H9 (cell line): ENCODE measurements around the gene DUSP14. TPM values are rescaled to one million over a fixed set of nuclear protein-coding genes. Genes with fewer than 3 reads are reported as not detected.
"Not testable (repeated sequence)": the region's sequence is repeated elsewhere in the genome, so short reads cannot be mapped to it uniquely, and the experiment has no call there.

ENCODE experiments used
- DNase-seq: peaks from one replicate; pipeline ENCODE4 v3.0.0-alpha.2; 2017
- H2AFZ ChIP-seq: one replicate; pipeline ENCODE4 v1.6.1; 2013; ENCODE audit warnings: mild to moderate bottlenecking, low read length, control low read depth, moderate library complexity
- H2AK5ac ChIP-seq: 2 replicates; pipeline ENCODE4 v1.6.1; 2013; ENCODE audit warnings: low read length, control low read depth, mixed read lengths; ENCODE audit not compliant: insufficient read length
- H2BK120ac ChIP-seq: one replicate; pipeline ENCODE4 v1.6.1; 2013; ENCODE audit warnings: low read depth, mild to moderate bottlenecking, low read length, control low read depth, inconsistent platforms; ENCODE audit not compliant: poor library complexity, severe bottlenecking
- H2BK12ac ChIP-seq: 2 replicates; pipeline ENCODE4 v1.6.1; 2013; ENCODE audit warnings: low read length, control low read depth, mixed read lengths, low read depth; ENCODE audit not compliant: insufficient read length
- H2BK15ac ChIP-seq: 2 replicates; pipeline ENCODE4 v1.6.1; 2013; ENCODE audit warnings: low read depth, low read length, control low read depth
- H2BK20ac ChIP-seq: one replicate; pipeline ENCODE4 v1.6.1; 2013; ENCODE audit warnings: low read depth, mild to moderate bottlenecking, low read length, control low read depth, inconsistent platforms; ENCODE audit not compliant: poor library complexity, severe bottlenecking
- H2BK5ac ChIP-seq: 2 replicates; pipeline ENCODE4 v1.6.1; 2013; ENCODE audit warnings: low read length, control low read depth, mixed read lengths; ENCODE audit not compliant: insufficient read length
- H3K14ac ChIP-seq: 2 replicates; pipeline ENCODE4 v1.6.1; 2013; ENCODE audit warnings: low read length, control low read depth; ENCODE audit not compliant: insufficient read depth
- H3K18ac ChIP-seq: 2 replicates; pipeline ENCODE4 v1.6.1; 2013; ENCODE audit warnings: low read depth, mild to moderate bottlenecking, mixed read lengths, low read length, control low read depth; ENCODE audit not compliant: insufficient read length
- H3K23ac ChIP-seq: 2 replicates; pipeline ENCODE4 v1.6.1; 2013; ENCODE audit warnings: low read length, control low read depth, mixed read lengths, low read depth; ENCODE audit not compliant: insufficient read length
- H3K23me2 ChIP-seq: 2 replicates; pipeline ENCODE4 v1.6.1; 2013; ENCODE audit warnings: low read depth, mild to moderate bottlenecking, mixed read lengths, low read length, control low read depth; ENCODE audit not compliant: insufficient read length, poor library complexity, severe bottlenecking
- H3K27ac ChIP-seq: 2 replicates; pipeline ENCODE4 v1.5.1; 2013; ENCODE audit warnings: low read length, control low read depth, mixed read lengths, low read depth; ENCODE audit not compliant: insufficient read length
- H3K27me3 ChIP-seq: 2 replicates; pipeline ENCODE4 v1.6.1; 2013; ENCODE audit warnings: low read length, control low read depth, inconsistent platforms; ENCODE audit not compliant: insufficient read depth
- H3K4ac ChIP-seq: 2 replicates; pipeline ENCODE4 v1.6.1; 2013; ENCODE audit warnings: low read depth, mild to moderate bottlenecking, control low read depth, inconsistent platforms, low read length, moderate library complexity
- H3K4me1 ChIP-seq: 2 replicates; pipeline ENCODE4 v1.6.1; 2013; ENCODE audit warnings: low read length, control low read depth, inconsistent platforms; ENCODE audit not compliant: insufficient read depth
- H3K4me2 ChIP-seq: 2 replicates; pipeline ENCODE4 v1.6.1; 2013; ENCODE audit warnings: low read length, control low read depth, mixed read lengths; ENCODE audit not compliant: insufficient read length, insufficient read depth
- H3K56ac ChIP-seq: 2 replicates; pipeline ENCODE4 v1.6.1; 2013; ENCODE audit warnings: low read depth, mild to moderate bottlenecking, mixed read lengths, low read length, control low read depth; ENCODE audit not compliant: insufficient read length
- H3K79me1 ChIP-seq: 2 replicates; pipeline ENCODE4 v1.6.1; 2013; ENCODE audit warnings: low read depth, mild to moderate bottlenecking, moderate library complexity, low read length, control low read depth, inconsistent platforms; ENCODE audit not compliant: insufficient read depth, poor library complexity, severe bottlenecking
- H3K79me2 ChIP-seq: 2 replicates; pipeline ENCODE4 v1.6.1; 2013; ENCODE audit warnings: low read length, control low read depth, inconsistent platforms; ENCODE audit not compliant: insufficient read depth
- H3K9ac ChIP-seq: 2 replicates; pipeline ENCODE4 v1.6.1; 2013; ENCODE audit warnings: low read length, control low read depth, mixed read lengths; ENCODE audit not compliant: insufficient read length; ENCODE audit errors: extremely low read depth
- H3K9me3 ChIP-seq: one replicate; pipeline ENCODE4 v1.6.1; 2013; ENCODE audit warnings: low read depth, low read length, inconsistent platforms; ENCODE audit not compliant: control insufficient read depth
- H3T11ph ChIP-seq: one replicate; pipeline ENCODE4 v1.6.1; 2013; ENCODE audit warnings: mild to moderate bottlenecking, low read length, control low read depth, inconsistent platforms
- H4K20me1 ChIP-seq: one replicate; pipeline ENCODE4 v1.6.1; 2013; ENCODE audit not compliant: control insufficient read depth, insufficient read length, insufficient read depth
- H4K5ac ChIP-seq: 2 replicates; pipeline ENCODE4 v1.6.1; 2013; ENCODE audit warnings: low read depth, mild to moderate bottlenecking, mixed read lengths, low read length, control low read depth; ENCODE audit not compliant: insufficient read length
- H4K8ac ChIP-seq: replicated peaks from 2 replicates; pipeline ENCODE4 v1.6.1; 2013; ENCODE audit warnings: low read length, control low read depth, mixed read lengths, low read depth; ENCODE audit not compliant: insufficient read length
- H4K91ac ChIP-seq: 2 replicates; pipeline ENCODE4 v1.6.1; 2013; ENCODE audit warnings: low read depth, mild to moderate bottlenecking, moderate library complexity, mixed read lengths, low read length, control low read depth; ENCODE audit not compliant: insufficient read length
- H3K27ac Mint-ChIP-seq, 3 experiments: 2 replicates in 2 of 3; 3 replicates in 1 of 3; pipeline ENCODE4 v1.8.0; 2020 to 2021; ENCODE audit warnings: mixed read lengths in 3 of 3, mild to moderate bottlenecking in 1 of 3, moderate library complexity in 1 of 3
- H3K27me3 Mint-ChIP-seq: 2 replicates; pipeline ENCODE4 v1.8.0; 2021; ENCODE audit warnings: low read depth, mild to moderate bottlenecking, moderate library complexity, mixed read lengths
- H3K36me3 Mint-ChIP-seq, 3 experiments: 2 replicates in 2 of 3; 3 replicates in 1 of 3; pipeline ENCODE4 v1.8.0; 2020 to 2021; ENCODE audit warnings: low read depth in 3 of 3, mixed read lengths in 3 of 3; ENCODE audit not compliant: insufficient read depth in 1 of 3
- H3K4me1 Mint-ChIP-seq, 2 experiments: 2 replicates each; pipeline ENCODE4 v1.8.0; 2020; ENCODE audit warnings: mixed read lengths in 2 of 2
- H3K4me3 Mint-ChIP-seq, 2 experiments: 2 replicates in 1 of 2; 3 replicates in 1 of 2; pipeline ENCODE4 v1.8.0; 2020 to 2021; ENCODE audit warnings: mild to moderate bottlenecking in 2 of 2, mixed read lengths in 2 of 2, moderate library complexity in 1 of 2
- H3K9me3 Mint-ChIP-seq, 2 experiments: 2 replicates in 1 of 2; 3 replicates in 1 of 2; pipeline ENCODE4 v1.8.0; 2020; ENCODE audit warnings: mild to moderate bottlenecking in 2 of 2, mixed read lengths in 2 of 2, moderate library complexity in 1 of 2
- CTCF ChIP-seq: fragments of 200-600 bp; sonication (generic); conservative IDR thresholded peaks from 3 replicates; pipeline ENCODE4 v1.8.0; 2021; ENCODE audit warnings: antibody characterized with exemption, mild to moderate bottlenecking
- WGBS: extraction: QIAGEN DNeasy Blood & Tissue Kit; methylation state at CpG from one replicate; pipeline ENCODE4 v1.1.7; 2013; ENCODE audit warnings: missing lambda C conversion rate, low lambda C conversion rate, mixed read lengths; ENCODE audit not compliant: insufficient read length; ENCODE audit errors: extremely low coverage; 5-methylcytosine and 5-hydroxymethylcytosine counted together
- total RNA-seq: library from RNA; stranded (reverse); gene quantifications from 2 replicates; pipeline ENCODE4 v1.2.1, GENCODE V29; 2021

The DUSP14 gene
- total RNA-seq, 1 experiment from 2014 or later = 21.3 TPM

- Histone ChIP-seq H3K4me1 (no peaks in the 10 kb centered on the region), H3K27me3 (no peaks in the 10 kb centered on the region), H3K9me3 (no peaks in the 10 kb centered on the region), H3K14ac (no peak overlapping the region), H3K79me2 (no peaks in the 10 kb centered on the region), H2BK12ac (no peak overlapping the region), H3K18ac (no peak overlapping the region), H3T11ph (no peak overlapping the region), H2AFZ (no peak overlapping the region), H2BK120ac (no peak overlapping the region), H2BK20ac (no peak overlapping the region), H3K27ac (no peak overlapping the region), H3K9ac (no peak overlapping the region), H4K8ac (no peak overlapping the region), H3K79me1 (no peaks in the 10 kb centered on the region), H2BK15ac (no peak overlapping the region), H3K4me2 (no peak overlapping the region), H3K4ac (no peak overlapping the region), H4K91ac (no peak overlapping the region), H3K56ac (no peak overlapping the region), H4K20me1 (no peaks in the 10 kb centered on the region), H3K23me2 (no peaks in the 10 kb centered on the region), H3K23ac (no peak overlapping the region), H2AK5ac (no peak overlapping the region), H4K5ac (no peak overlapping the region), H2BK5ac (no peak overlapping the region)
- WGBS = no CpG with 5 or more reads among the region's 6 CpGs
- no peak for DNase-seq
- Mint-ChIP-seq H3K27ac (peak overlapping the region; percentile 63 to 85 (median 82); a peak in 6 of 7 replicates), H3K4me1 (peaks cover 22 to 25% of the 10 kb centered on the region in 2 experiments), H3K4me3 (no peak overlapping the region), H3K9me3 (no peaks in the 10 kb centered on the region), H3K27me3 (no peaks in the 10 kb centered on the region), H3K36me3 (peaks cover 2 to 35% (median 21%) of the 10 kb centered on the region in 3 experiments; a peak in 6 of 7 replicates)
- TF ChIP-seq CTCF = no peak
Observed at GRCh38 chr17:37450112-37450511, 39.6 kb upstream of the DUSP14 start.

GRCh38 chr17:37457801-37458200 lies 31.9 kb upstream of the DUSP14 start:
- not testable (repeated sequence) for DNase-seq, H3K27me3 ChIP-seq, H3K4me1 ChIP-seq, H3K27ac Mint-ChIP-seq, H3K56ac ChIP-seq, H4K5ac ChIP-seq, H2BK120ac ChIP-seq, H3K4me2 ChIP-seq, H2BK15ac ChIP-seq, H3K79me1 ChIP-seq, H4K20me1 ChIP-seq, H2BK12ac ChIP-seq, H3K9me3 ChIP-seq, H3K27me3 Mint-ChIP-seq, H2BK5ac ChIP-seq, H3K4me3 Mint-ChIP-seq, H3K18ac ChIP-seq, H3K79me2 ChIP-seq, H3K9me3 Mint-ChIP-seq, H3K4ac ChIP-seq, H3T11ph ChIP-seq, H3K9ac ChIP-seq, H3K23me2 ChIP-seq, H2BK20ac ChIP-seq, H4K91ac ChIP-seq, H2AFZ ChIP-seq, H3K14ac ChIP-seq, H3K27ac ChIP-seq, H4K8ac ChIP-seq, H2AK5ac ChIP-seq, H3K23ac ChIP-seq
- Mint-ChIP-seq H3K36me3 (peaks cover 0 to 13% (median 11%) of the 10 kb centered on the region in 3 experiments; a peak in 3 of 7 replicates), H3K4me1 (peaks cover 13% of the 10 kb centered on the region in 2 experiments)
- WGBS = no CpG with 5 or more reads among the region's 3 CpGs
